ENCODE measurements around the gene KIF3C.
"Not testable (repeated sequence)": the region's sequence is repeated elsewhere in the genome, so short reads cannot be mapped to it uniquely, and the experiment has no call there.

The KIF3C gene

GRCh38 chr2:25982273-25982967 lies at the start of gene KIF3C:
KIF3C (minus strand) TSS chr2:25982497; CDS start chr2:25981917, 580 bp downstream.
- in situ Hi-C loops (cut with HindIII; ENCODE audit: low sequenced_read_pairs) = no loop called here

DNA sequence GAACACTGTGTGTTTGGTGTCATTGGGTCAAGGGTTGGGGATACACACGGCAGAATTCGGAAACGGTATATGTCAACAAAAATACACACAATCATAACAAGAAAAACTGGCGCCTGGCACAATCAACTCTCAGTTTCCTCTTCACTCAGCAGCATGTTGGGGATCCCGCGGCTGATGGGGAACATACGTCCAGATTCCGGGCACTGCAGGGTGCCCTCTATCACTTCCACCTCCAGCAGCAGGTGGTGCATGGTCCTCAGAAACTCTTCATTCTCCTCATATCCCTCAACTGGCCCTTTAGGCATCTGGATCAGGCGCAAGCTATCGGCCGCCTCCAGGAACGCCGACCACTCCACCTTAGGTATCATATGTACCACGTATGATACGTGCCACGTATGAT lies 45.8 kb upstream of the KIF3C start:
- in situ Hi-C loops (cut with HindIII; ENCODE audit: low sequenced_read_pairs) = not testable (repeated sequence)

DNA sequence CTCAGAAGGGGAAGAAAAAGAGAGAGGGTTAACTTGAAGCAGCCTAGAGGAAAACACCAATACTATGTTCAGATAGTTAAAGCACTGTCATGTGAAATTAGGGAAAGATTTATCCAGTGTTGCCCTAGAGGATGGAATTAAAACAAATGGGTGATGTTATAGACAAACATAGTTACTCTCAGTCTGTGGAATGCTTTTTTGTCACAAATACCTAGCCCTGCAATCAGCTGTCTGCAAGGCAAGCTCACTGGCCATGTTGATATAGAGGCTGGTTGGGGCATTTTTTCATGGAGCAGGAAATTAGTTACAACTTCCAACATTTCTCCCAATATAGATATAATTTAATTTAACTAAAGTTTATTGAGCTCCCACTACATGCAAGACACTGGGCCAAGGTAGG lies 43.2 kb upstream of the KIF3C start:
- in situ Hi-C loops (cut with HindIII; ENCODE audit: low sequenced_read_pairs) = no loop called here

DNA sequence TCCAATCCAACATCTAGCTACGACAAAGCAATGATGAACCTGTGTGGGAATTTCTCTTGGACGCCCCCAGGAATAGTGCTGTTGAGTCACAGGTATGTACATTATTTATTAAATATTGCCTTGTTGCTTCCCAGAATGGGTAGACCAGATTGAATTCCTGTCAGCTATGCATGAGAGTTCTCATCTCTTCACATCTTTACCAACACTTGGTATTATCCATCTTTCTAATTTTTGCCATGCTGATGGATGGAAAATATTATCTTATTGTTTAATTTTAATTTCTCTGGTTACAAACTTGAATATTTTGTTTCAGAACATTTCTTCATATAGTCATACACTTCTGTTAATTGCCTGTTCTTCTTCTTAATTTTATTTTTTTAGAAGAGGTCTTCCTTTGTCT lies 42.0 kb upstream of the KIF3C start:
- in situ Hi-C loops (cut with HindIII; ENCODE audit: low sequenced_read_pairs) = no loop called here

DNA sequence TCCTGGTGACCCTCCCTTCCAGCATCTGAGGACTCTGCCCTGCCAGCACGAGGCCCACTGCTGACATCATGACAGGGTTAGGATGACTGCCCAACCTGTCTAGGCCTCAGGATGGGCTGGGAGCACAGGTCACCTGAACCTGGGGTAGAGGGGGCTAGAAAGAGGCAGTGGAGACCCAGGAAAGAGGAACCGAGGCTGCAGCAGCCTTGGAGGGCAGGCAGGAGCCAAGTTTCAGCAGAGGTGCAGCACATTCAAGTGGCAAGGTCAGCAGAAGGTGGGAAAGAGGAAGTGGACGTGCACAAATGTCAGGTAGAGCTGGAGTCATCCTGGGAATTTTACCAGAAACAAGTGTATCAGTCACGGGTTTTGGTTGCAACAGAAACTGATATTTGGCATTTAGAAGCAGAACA lies 37.9 kb upstream of the KIF3C start:
- in situ Hi-C loops (cut with HindIII; ENCODE audit: low sequenced_read_pairs) = no loop called here

DNA sequence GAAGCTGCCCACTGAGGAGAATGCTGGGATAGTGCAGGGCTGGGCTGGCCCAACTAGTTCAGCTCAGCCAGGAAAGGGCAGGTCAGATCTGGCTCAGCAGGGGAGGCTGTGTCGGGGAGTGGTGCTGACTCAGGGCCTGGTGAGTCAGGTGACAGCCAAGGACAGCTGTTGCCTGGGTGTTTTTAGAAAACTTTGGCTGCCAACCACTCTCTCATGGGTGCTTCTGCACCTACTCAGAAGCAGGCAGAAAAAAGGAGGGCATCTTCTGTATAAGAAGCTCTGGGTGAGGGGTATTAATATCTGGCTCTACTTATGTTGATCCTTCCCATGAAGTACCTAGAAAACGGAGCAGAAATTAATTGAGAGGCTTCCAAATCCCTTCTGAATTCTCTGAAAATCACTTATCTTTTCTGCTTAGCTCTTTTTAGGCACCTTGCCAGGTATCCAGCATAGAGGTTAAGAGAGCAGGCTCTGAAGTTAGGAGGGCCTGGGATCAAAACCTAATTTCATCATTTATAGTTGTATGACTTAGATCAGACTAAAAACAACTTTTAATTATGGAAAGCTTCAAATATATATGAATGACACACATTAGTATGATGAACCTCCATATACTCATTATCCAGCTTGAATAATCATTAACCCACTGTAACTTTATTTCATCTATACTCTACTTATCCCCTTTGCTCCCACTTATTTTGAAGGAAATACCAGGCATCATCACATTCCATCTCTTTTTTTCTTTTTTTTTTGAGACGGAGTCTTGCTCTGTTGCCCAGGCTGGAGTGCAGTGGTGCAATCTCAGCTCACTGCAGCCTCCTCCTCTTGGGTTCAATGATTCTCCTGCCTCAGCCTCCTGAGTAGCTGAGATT lies 36.1 kb upstream of the KIF3C start:
- in situ Hi-C loops (cut with HindIII; ENCODE audit: low sequenced_read_pairs) = no loop called here

DNA sequence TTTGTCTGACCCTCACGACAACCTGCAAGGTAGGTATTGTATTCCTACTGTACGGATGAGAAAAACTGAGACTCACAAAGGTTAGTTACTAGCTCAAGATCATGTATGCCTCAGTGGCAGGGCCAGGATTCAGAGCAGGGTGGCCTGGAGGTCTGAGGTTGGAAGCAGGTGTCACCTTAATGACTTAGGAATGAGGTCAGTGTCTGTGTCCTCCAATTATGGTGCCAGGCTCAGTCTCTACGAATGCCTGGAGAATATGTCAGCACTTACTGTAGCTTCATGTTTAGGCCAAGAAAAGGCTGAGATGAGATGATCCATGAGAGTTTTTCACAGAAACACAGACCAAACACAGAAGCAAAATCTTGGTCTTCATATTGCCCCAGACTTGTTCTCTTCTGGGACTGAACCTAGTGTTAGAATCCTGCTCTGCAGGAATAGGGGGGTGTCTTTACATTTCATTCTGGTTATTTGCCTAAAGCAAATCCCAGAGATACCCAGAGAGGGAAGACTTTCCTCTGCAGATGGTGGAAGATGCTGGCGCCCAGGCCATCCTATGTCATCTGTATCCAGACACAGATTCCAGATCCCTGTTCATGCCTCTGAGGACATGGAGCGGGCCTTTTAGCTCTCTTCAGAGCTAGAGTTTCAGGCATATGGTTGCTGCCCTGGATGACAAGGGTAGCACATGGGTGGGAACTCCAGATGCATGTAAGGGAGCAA lies 35.3 kb upstream of the KIF3C start:
- in situ Hi-C loops (cut with HindIII; ENCODE audit: low sequenced_read_pairs) = no loop called here

- in situ Hi-C loops (cut with HindIII; ENCODE audit: low sequenced_read_pairs) = not testable (repeated sequence)
These were observed 34.4 kb upstream of the KIF3C start for GRCh38 chr2:26016706-26017045.

- in situ Hi-C loops (cut with HindIII; ENCODE audit: low sequenced_read_pairs) = no loop called here
These were observed 33.9 kb upstream of the KIF3C start for GRCh38 chr2:26016012-26016705.

- in situ Hi-C loops (cut with HindIII; ENCODE audit: low sequenced_read_pairs) = loop anchor here (5.0 kb wide), 1 partner anchor 59 kb away; no protein-coding TSS in a partner anchor
These were observed 31.4 kb upstream of the KIF3C start for GRCh38 chr2:26013668-26014067.

- in situ Hi-C loops (cut with HindIII; ENCODE audit: low sequenced_read_pairs) = loop anchor here (5.0 kb wide), 1 partner anchor 60 kb away; no protein-coding TSS in a partner anchor
These were observed 29.9 kb upstream of the KIF3C start for GRCh38 chr2:26011990-26012856.

DNA sequence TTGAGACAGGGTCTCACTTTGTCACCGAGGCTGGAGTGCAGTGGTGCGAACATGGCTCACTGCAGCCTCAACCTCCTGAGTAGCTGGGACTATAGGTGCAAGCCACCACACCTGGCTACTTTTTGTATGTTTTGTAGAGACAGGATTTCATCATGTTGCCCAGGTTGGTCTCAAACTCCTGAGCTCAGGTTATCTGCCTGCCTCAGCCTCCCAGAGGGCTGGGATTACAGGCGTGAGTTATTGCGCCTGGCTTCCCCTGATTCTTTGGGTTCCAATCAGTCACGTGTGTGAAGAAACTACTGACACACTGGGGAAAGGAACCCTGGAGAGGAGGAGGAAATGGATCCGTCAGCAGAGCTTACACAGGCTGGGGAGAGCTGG lies 29.3 kb upstream of the KIF3C start:
- in situ Hi-C loops (cut with HindIII; ENCODE audit: low sequenced_read_pairs) = loop anchor here (5.0 kb wide), 1 partner anchor 61 kb away; no protein-coding TSS in a partner anchor

DNA sequence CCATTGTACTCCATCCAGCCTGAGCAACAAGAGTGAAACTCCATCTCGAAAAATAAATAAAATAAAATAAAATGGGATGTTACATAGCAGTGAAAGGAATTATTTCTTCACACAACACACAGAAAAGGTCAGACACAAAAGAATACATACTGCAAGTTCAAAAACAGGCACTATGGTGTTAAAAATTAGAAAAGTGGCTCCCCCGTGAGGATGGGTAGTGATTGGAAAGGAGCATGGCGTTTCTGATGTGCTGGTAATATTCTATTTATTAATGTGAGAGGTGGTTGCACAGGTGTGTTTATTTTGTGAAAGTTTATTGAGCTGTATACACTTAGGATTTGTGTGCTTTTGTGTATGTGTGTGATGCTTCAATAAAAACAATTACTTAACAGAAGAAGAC lies 28.6 kb upstream of the KIF3C start:
- in situ Hi-C loops (cut with HindIII; ENCODE audit: low sequenced_read_pairs) = loop anchor here (5.0 kb wide), 1 partner anchor 61 kb away; no protein-coding TSS in a partner anchor

- in situ Hi-C loops (cut with HindIII; ENCODE audit: low sequenced_read_pairs) = no loop called here
These were observed 27.3 kb upstream of the KIF3C start for GRCh38 chr2:26009567-26009963.

DNA sequence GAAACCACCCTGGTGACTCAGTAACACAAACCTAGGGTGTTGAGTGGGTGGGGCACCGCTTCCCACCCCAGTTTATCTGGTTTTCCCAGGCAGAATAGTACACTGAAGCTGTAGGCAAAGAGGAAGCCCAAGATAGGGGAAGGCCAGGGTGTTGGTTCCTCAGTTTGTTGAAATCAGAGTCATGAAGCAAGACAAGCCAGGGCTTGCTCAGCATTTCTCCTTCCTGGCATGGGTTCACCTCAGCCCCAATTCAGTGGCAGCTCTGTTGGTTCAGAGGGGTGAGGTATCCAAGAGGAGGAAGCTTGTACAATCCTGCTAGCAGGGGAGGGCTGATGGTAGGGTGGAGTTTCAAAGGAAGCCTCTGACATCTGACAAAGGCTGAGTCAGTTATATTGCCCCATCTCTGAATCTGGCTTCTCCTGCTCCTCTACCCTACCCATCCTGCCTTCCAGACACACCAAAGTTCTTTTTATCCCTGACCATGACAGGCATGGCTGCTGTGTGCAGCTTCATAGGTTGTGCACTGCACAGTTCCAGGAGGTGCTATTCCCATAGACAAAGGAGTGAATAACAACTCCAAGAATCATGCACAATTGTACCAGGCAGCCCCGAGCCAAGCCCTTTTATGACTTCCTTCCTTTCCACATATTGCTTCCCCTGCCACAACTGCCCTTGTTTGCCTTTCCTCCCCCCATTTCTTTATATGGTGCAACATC lies 26.7 kb upstream of the KIF3C start:
- in situ Hi-C loops (cut with HindIII; ENCODE audit: low sequenced_read_pairs) = no loop called here

DNA sequence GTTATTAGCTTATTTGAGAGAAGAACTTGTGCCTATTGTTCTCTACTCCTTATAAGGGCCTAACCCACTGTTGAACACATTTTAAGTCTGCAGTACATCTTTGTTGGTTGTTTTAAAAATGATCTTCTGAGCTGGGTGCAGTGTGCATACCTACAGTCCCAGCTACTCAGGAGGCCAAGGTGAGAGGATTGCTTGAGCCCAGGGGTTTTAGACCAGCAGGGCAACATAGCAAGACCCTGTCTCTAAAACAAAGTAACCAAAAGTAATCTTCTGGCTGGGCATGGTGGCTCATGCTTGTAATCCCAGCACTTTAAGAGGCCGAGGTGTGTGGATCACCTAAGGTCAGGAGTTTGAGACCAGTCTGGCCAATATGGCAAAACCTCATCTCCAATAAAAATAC lies 25.8 kb upstream of the KIF3C start:
- in situ Hi-C loops (cut with HindIII; ENCODE audit: low sequenced_read_pairs) = no loop called here

- in situ Hi-C loops (cut with HindIII; ENCODE audit: low sequenced_read_pairs) = no loop called here
These were observed 20.5 kb upstream of the KIF3C start for GRCh38 chr2:26002632-26003310.

GRCh38 chr2:26001743-26002351 lies 19.6 kb upstream of the KIF3C start:
- in situ Hi-C loops (cut with HindIII; ENCODE audit: low sequenced_read_pairs) = no loop called here

Data from endothelial cell of hepatic sinusoid (primary cell).